WTC11 (cell line): Measurements from ENCODE around the gene ATM. TPM values are rescaled to one million over a fixed set of nuclear protein-coding genes. Genes with fewer than 3 reads are reported as not detected.

ENCODE experiments used
- ATAC-seq: fragments of 200-7000 bp; cut with Tn5 transposase; 2 replicates; pipeline ENCODE4 v1.10.0; 2021; ENCODE audit warnings: mild to moderate bottlenecking, moderate library complexity
- CTCF ChIA-PET: fragments of 300-600 bp; sonication (Branson Sonifier 250); formaldehyde crosslinking; loops from one replicate; lab custom pipeline; 2021; ENCODE audit warnings: antibody characterized with exemption; lab: Charles Lee
- POLR2A ChIA-PET: fragments of 350-600 bp; sonication (Branson Sonifier 250); formaldehyde crosslinking; loops from one replicate; lab custom pipeline; 2021; ENCODE audit warnings: antibody characterized with exemption; lab: Charles Lee
- DNase-seq: peaks from one replicate; pipeline ENCODE4 v3.0.0; 2021; ENCODE audit warnings: low spot score
- H3K27ac Mint-ChIP-seq: 2 replicates; pipeline ENCODE4 v1.8.0; 2021; ENCODE audit warnings: mixed read lengths
- H3K27me3 Mint-ChIP-seq: 2 replicates; pipeline ENCODE4 v1.8.0; 2021; ENCODE audit warnings: low read depth, mild to moderate bottlenecking, moderate library complexity, mixed read lengths
- H3K36me3 Mint-ChIP-seq: 2 replicates; pipeline ENCODE4 v1.8.0; 2021; ENCODE audit warnings: mixed read lengths
- H3K4me1 Mint-ChIP-seq: 2 replicates; pipeline ENCODE4 v1.8.0; 2022; ENCODE audit warnings: mixed read lengths
- H3K4me3 Mint-ChIP-seq: 2 replicates; pipeline ENCODE4 v1.8.0; 2021; ENCODE audit warnings: mild to moderate bottlenecking, moderate library complexity, mixed read lengths
- H3K9me3 Mint-ChIP-seq: 2 replicates; pipeline ENCODE4 v1.8.0; 2021; ENCODE audit warnings: mixed read lengths
- ATF1 ChIP-seq: sonication (generic); formaldehyde crosslinking; IDR thresholded peaks from 2 replicates; pipeline ENCODE4 v1.8.1; 2023; ENCODE audit warnings: mild to moderate bottlenecking, moderate library complexity, missing genetic modification reagents
- CBFB ChIP-seq: sonication (generic); formaldehyde crosslinking; IDR thresholded peaks from 2 replicates; pipeline ENCODE4 v1.8.1; 2022; ENCODE audit warnings: mild to moderate bottlenecking, low read depth, missing genetic modification reagents
- CREB1 ChIP-seq: sonication (generic); formaldehyde crosslinking; IDR thresholded peaks from 2 replicates; pipeline ENCODE4 v1.8.0; 2023; ENCODE audit warnings: mild to moderate bottlenecking, missing genetic modification reagents
- CREM ChIP-seq: sonication (generic); formaldehyde crosslinking; IDR thresholded peaks from 2 replicates; pipeline ENCODE4 v1.8.1; 2022; ENCODE audit warnings: mild to moderate bottlenecking, missing genetic modification reagents, moderate library complexity
- E2F1 ChIP-seq: sonication (generic); formaldehyde crosslinking; IDR thresholded peaks from 2 replicates; pipeline ENCODE4 v1.8.0; 2022; ENCODE audit warnings: mild to moderate bottlenecking, missing genetic modification reagents
- FOXK1 ChIP-seq: sonication (generic); formaldehyde crosslinking; IDR thresholded peaks from 2 replicates; pipeline ENCODE4 v1.8.0; 2022; ENCODE audit warnings: mild to moderate bottlenecking, moderate library complexity, missing genetic modification reagents
- GRHL2 ChIP-seq: fragments of 250-450 bp; sonication (Bioruptor Pico); IDR thresholded peaks from 2 replicates; pipeline ENCODE4 v1.8.0; 2022; ENCODE audit warnings: mild to moderate bottlenecking, moderate library complexity; ENCODE audit not compliant: insufficient replicate concordance, severe bottlenecking
- GTF2I ChIP-seq: fragments of 250-450 bp; sonication (Bioruptor Pico); conservative IDR thresholded peaks from 2 replicates; pipeline ENCODE4 v1.4.0; 2021; ENCODE audit warnings: mild to moderate bottlenecking
- KAT7 ChIP-seq: sonication (generic); formaldehyde crosslinking; IDR thresholded peaks from 2 replicates; pipeline ENCODE4 v1.8.1; 2023; ENCODE audit warnings: missing genetic modification reagents, mild to moderate bottlenecking, borderline replicate concordance
- MYBL2 ChIP-seq: sonication (generic); formaldehyde crosslinking; IDR thresholded peaks from 2 replicates; pipeline ENCODE4 v1.8.1; 2023; ENCODE audit warnings: mild to moderate bottlenecking, moderate library complexity, missing genetic modification reagents
- NR1H2 ChIP-seq: sonication (generic); formaldehyde crosslinking; IDR thresholded peaks from 2 replicates; pipeline ENCODE4 v1.9.0; 2021; ENCODE audit warnings: mild to moderate bottlenecking, moderate library complexity, missing genetic modification reagents
- NR2C2 ChIP-seq: sonication (generic); formaldehyde crosslinking; IDR thresholded peaks from 2 replicates; pipeline ENCODE4 v1.8.0; 2022; ENCODE audit warnings: mild to moderate bottlenecking, missing genetic modification reagents
- NR3C1 ChIP-seq: sonication (generic); formaldehyde crosslinking; conservative IDR thresholded peaks from 2 replicates; pipeline ENCODE4 v1.8.1; 2023; ENCODE audit warnings: low read depth, mild to moderate bottlenecking, missing genetic modification reagents
- OVOL2 ChIP-seq: fragments of 250-450 bp; sonication (Bioruptor Pico); IDR thresholded peaks from 2 replicates; pipeline ENCODE4 v1.9.0; 2021; ENCODE audit warnings: mild to moderate bottlenecking, borderline replicate concordance
- PRDM15 ChIP-seq: sonication (generic); formaldehyde crosslinking; IDR thresholded peaks from 2 replicates; pipeline ENCODE4 v1.8.0; 2022; ENCODE audit warnings: missing genetic modification reagents
- PREB ChIP-seq: sonication (generic); formaldehyde crosslinking; IDR thresholded peaks from 2 replicates; pipeline ENCODE4 v1.8.1; 2022; ENCODE audit warnings: mild to moderate bottlenecking, missing genetic modification reagents, moderate library complexity, borderline replicate concordance
- PRRX2 ChIP-seq: fragments of 250-450 bp; sonication (Bioruptor Pico); IDR thresholded peaks from 2 replicates; pipeline ENCODE4 v1.8.0; 2021; ENCODE audit warnings: mild to moderate bottlenecking
- RORB ChIP-seq: fragments of 250-450 bp; sonication (Bioruptor Pico); IDR thresholded peaks from 2 replicates; pipeline ENCODE4 v1.9.0; 2021; ENCODE audit warnings: mild to moderate bottlenecking
- SOX15 ChIP-seq: fragments of 250-450 bp; sonication (Bioruptor Pico); IDR thresholded peaks from 2 replicates; pipeline ENCODE4 v1.9.0; 2021; ENCODE audit warnings: mild to moderate bottlenecking
- ZNF219 ChIP-seq: sonication (generic); formaldehyde crosslinking; IDR thresholded peaks from 2 replicates; pipeline ENCODE4 v1.8.0; 2023; ENCODE audit warnings: missing genetic modification reagents, mild to moderate bottlenecking, borderline replicate concordance
- ZNF232 ChIP-seq: sonication (generic); formaldehyde crosslinking; IDR thresholded peaks from 2 replicates; pipeline ENCODE4 v1.8.0; 2022; ENCODE audit warnings: mild to moderate bottlenecking, missing genetic modification reagents
- total RNA-seq: library from RNA; stranded (reverse); gene quantifications from 3 replicates; pipeline ENCODE4 v1.2.3, GENCODE V29; 2021
- TF ChIP-seq, protein P1 (sequence below): fragments of 200-600 bp; IDR thresholded peaks from 2 replicates; pipeline ENCODE4 v1.8.0; 2022; ENCODE audit warnings: antibody characterized with exemption
- TF ChIP-seq, protein P2 (sequence below): fragments of 250-450 bp; sonication (Bioruptor Pico); conservative IDR thresholded peaks from 2 replicates; pipeline ENCODE4 v1.9.0; 2021; ENCODE audit warnings: mild to moderate bottlenecking
- TF ChIP-seq, protein P3 (sequence below): sonication (generic); formaldehyde crosslinking; IDR thresholded peaks from 2 replicates; pipeline ENCODE4 v1.8.1; 2023; ENCODE audit warnings: mild to moderate bottlenecking, missing genetic modification reagents
- TF ChIP-seq, protein P4 (sequence below): sonication (generic); formaldehyde crosslinking; IDR thresholded peaks from 2 replicates; pipeline ENCODE4 v1.8.1; 2022; ENCODE audit warnings: missing genetic modification reagents, borderline replicate concordance

Gene ATM
- total RNA-seq, 1 experiment from 2014 or later: 49.5 TPM

GRCh38 chr11:108343714-108344113 is 120.8 kb downstream of the ATM start:
- POLR2A ChIA-PET: no interaction called here
- no peak for DNase-seq
- no peak overlapping the region for H3K4me3 Mint-ChIP-seq
- H3K27ac Mint-ChIP-seq: no peak overlapping the region
- H3K4me1 Mint-ChIP-seq: peaks cover 19% of the 10 kb centered on the region
- no peak for ATAC-seq
- TF ChIP-seq CREB1 (CRISPR knock-in tag): no peak
- no peak for TF ChIP-seq E2F1 (CRISPR knock-in tag)
- TF ChIP-seq KAT7: no peak
- TF ChIP-seq CBFB (CRISPR knock-in tag): no peak
- TF ChIP-seq, protein P1, sequence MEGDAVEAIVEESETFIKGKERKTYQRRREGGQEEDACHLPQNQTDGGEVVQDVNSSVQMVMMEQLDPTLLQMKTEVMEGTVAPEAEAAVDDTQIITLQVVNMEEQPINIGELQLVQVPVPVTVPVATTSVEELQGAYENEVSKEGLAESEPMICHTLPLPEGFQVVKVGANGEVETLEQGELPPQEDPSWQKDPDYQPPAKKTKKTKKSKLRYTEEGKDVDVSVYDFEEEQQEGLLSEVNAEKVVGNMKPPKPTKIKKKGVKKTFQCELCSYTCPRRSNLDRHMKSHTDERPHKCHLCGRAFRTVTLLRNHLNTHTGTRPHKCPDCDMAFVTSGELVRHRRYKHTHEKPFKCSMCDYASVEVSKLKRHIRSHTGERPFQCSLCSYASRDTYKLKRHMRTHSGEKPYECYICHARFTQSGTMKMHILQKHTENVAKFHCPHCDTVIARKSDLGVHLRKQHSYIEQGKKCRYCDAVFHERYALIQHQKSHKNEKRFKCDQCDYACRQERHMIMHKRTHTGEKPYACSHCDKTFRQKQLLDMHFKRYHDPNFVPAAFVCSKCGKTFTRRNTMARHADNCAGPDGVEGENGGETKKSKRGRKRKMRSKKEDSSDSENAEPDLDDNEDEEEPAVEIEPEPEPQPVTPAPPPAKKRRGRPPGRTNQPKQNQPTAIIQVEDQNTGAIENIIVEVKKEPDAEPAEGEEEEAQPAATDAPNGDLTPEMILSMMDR: no peak
- no peak for TF ChIP-seq NR1H2
- no peak for TF ChIP-seq ZNF232 (CRISPR knock-in tag)
- TF ChIP-seq CREM (CRISPR knock-in tag): no peak
- TF ChIP-seq NR3C1 (CRISPR knock-in tag): no peak
- no peak for TF ChIP-seq OVOL2
- no peak for TF ChIP-seq PRDM15 (CRISPR knock-in tag)
- TF ChIP-seq, protein P2, sequence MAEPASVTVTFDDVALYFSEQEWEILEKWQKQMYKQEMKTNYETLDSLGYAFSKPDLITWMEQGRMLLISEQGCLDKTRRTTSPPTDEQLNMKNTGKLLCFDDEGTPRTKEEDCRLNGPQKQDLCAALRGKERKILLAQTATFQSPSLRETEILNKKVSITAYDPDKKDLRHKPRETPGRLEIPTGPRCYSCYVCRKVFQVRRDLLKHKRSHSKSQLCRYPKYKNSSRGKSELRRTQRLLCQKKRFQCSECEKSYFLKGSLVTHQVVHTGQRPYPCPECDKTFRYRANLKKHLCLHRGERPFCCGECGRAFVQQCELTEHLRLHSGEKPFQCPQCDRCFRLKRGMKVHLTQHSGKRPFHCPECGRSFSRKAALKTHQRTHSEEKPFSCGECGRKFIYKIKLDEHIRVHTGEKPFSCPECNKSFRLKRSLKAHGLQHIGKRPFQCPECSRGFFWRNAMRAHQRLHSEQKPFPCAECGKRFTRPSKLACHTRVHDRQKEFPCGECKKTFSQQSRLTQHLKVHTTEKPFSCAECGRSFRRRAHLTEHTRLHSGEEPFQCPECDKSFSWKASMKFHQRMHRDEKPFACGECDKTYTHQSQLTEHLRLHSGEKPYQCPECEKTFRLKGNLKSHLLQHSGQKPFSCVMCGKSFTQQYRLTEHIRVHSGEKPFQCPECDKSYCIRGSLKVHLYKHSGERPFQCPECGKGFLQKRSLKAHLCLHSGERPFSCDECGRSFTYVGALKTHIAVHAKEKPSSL (CRISPR knock-in tag): no peak
- TF ChIP-seq RORB (CRISPR knock-in tag): no peak
- TF ChIP-seq PRRX2 (CRISPR knock-in tag): no peak
- TF ChIP-seq ATF1 (CRISPR knock-in tag): no peak
- no peak for TF ChIP-seq ZNF219 (CRISPR knock-in tag)
- TF ChIP-seq MYBL2: no peak
- TF ChIP-seq GTF2I (CRISPR knock-in tag): no peak
- no peak for TF ChIP-seq FOXK1 (CRISPR knock-in tag)
- H3K9me3 Mint-ChIP-seq: no peaks in the 10 kb centered on the region
- peaks cover 4% of the 10 kb centered on the region for H3K36me3 Mint-ChIP-seq
- CTCF ChIA-PET: no interaction called here
- H3K27me3 Mint-ChIP-seq: no peaks in the 10 kb centered on the region

DNA sequence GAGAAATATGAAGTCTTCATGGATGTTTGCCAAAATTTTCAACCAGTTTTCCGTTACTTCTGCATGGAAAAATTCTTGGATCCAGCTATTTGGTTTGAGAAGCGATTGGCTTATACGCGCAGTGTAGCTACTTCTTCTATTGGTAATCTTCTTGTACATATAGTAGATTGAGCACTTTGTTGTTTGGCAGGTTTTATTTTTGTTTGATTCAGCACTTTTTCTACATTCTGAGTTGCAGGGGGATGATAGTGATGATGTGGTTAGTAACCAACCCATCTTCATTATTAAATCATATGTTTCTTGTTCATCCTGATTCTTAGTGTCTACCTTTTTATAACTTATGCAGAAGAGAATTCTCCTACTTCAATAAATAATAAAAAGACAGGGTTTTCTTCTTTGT is 122.9 kb downstream of the ATM start:
- ATAC-seq (no peak), DNase-seq (no peak)
- H3K9me3 Mint-ChIP-seq: no peaks in the 10 kb centered on the region
- peaks cover 6% of the 10 kb centered on the region for H3K36me3 Mint-ChIP-seq
- H3K4me3 Mint-ChIP-seq: no peak overlapping the region
- CTCF ChIA-PET: no interaction called here
- H3K27ac Mint-ChIP-seq: no peak overlapping the region
- H3K27me3 Mint-ChIP-seq: no peaks in the 10 kb centered on the region
- POLR2A ChIA-PET: no interaction called here
- H3K4me1 Mint-ChIP-seq: peaks cover 4% of the 10 kb centered on the region
- TF ChIP-seq PREB (no peak), GRHL2 (CRISPR knock-in tag) (no peak), SOX15 (CRISPR knock-in tag) (no peak), NR2C2 (CRISPR knock-in tag) (no peak)
- TF ChIP-seq, protein P3, sequence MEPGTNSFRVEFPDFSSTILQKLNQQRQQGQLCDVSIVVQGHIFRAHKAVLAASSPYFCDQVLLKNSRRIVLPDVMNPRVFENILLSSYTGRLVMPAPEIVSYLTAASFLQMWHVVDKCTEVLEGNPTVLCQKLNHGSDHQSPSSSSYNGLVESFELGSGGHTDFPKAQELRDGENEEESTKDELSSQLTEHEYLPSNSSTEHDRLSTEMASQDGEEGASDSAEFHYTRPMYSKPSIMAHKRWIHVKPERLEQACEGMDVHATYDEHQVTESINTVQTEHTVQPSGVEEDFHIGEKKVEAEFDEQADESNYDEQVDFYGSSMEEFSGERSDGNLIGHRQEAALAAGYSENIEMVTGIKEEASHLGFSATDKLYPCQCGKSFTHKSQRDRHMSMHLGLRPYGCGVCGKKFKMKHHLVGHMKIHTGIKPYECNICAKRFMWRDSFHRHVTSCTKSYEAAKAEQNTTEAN (CRISPR knock-in tag): no peak
- TF ChIP-seq, protein P4, sequence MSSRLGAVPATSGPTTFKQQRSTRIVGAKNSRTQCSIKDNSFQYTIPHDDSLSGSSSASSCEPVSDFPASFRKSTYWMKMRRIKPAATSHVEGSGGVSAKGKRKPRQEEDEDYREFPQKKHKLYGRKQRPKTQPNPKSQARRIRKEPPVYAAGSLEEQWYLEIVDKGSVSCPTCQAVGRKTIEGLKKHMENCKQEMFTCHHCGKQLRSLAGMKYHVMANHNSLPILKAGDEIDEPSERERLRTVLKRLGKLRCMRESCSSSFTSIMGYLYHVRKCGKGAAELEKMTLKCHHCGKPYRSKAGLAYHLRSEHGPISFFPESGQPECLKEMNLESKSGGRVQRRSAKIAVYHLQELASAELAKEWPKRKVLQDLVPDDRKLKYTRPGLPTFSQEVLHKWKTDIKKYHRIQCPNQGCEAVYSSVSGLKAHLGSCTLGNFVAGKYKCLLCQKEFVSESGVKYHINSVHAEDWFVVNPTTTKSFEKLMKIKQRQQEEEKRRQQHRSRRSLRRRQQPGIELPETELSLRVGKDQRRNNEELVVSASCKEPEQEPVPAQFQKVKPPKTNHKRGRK: no peak
